Stimulated activated CD8-positive, alpha-beta memory T cell treated with anti-CD3 and anti-CD28 coated beads, Interleukin-15, amount 100 ng/mL, for 1 hour (primary cell): Measurements from ENCODE around the gene CSNK1G2.

Experiments used
- DNase-seq: peaks from one replicate; pipeline ENCODE4 v3.0.0-alpha.2; 2020; ENCODE audit warnings: low read depth

Gene CSNK1G2

DNA sequence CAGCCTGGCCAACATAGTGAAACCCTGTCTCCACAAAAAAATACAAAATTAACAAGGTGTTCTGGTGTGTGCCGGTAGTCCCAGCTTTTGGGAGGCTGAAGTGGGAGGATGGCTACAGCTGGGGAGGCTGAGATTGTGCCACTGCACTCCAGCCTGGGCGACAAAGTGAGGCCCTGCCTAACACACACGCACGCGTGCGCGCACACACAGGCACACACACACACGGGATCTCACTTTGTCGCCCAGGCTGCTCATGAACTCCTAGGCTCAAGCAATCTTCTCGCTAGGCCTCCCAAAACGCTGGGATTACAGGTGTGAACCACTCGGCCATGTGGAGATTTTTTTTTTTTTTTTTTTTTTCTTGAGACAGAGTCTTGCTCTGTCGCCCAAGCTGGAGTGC, 77.8 kb downstream of the CSNK1G2 start:
- no peak for DNase-seq

DNA sequence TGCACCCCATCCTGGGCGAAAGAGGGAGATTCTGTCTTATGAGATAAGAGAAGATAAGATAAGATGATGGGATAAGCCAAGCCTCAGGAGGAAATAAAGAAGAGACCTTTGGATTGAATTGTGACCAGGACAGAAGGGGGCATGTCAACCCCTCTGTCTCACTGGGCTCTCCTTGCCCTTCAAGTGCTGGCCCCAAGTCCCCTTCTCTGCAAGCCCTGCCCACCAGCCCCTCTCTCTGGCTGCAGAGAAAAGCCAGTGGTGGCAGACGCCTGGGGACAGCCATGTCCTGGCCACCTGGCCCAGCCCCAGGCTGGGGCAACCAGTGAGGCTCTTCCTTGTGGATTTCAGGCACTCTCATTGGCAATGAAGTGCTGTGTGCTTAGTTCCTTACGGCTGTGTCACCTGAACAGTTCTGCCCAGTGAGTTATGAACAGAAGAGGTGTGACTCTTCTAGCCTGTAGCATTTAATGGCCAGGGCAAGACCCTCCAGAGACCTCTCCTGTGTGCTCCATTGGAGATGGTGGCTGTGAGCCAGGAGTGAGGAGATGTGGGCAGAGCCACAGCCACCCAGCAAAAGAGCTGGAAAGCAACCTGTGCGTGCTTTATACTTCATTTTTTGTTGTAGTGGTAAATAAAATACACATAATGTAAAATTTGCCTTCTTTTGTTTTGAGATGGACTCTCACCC, 80.6 kb downstream of the CSNK1G2 start:
- DNase-seq: no peak

DNA sequence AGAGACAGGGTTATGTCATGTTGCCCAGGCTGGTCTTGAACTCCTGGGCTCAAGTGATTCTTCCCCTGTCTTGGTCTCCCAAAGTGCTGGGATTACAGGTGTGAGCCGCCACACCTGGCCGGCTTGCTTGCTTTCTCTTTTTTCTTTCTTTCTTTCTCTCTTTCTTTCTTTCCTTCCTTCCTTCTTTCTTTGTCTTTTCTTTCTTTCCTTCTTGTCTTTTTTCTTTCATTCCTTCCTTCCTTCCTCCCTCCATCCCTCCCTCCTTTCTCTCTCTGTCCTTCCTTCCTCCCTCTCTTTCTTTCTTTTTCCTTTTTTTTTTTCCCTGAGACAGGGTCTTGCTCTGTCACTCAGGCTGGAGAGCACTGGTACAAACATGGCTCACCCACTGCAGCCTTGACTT, 81.3 kb downstream of the CSNK1G2 start:
- no peak for DNase-seq

DNA sequence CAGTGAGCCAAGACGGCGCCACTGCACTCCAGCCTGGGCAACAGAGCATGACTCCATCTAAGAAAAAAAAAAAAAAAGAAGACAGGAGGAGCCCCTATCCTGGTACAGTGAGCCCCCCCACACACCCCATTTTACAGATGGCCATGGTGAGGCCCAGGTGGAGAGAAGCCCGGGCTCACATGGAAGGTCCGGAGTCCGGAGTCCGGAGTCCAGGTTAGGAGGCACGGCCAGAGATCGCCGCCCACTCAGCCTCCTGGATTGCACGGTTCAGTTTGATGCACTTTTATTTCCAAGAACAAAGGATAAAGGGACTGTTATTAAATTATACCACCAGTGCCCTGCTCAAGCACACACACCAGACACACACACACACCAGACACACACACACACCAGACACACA, 85.8 kb downstream of the CSNK1G2 start:
- no peak for DNase-seq

DNA sequence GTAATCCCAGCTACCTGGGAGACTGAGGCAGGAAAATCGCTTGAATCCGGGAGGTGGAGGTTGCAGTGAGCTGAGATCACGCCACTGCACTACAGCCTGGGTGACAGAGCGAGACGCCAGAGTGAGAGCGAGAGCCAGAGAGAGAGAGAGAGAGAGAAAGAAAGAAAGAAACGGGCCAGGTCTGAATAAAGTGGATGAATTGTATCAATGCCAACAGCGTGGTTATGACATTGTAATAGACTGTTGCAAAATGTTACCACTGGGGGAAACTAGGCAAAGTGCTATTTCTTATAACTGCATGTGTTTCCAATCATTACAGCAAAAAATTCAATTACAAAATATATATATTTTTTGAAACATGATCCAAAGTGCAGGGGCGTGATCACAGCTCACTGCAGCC, 86.4 kb downstream of the CSNK1G2 start:
- DNase-seq: no peak
